A673 (cell line): ENCODE results near the gene HOXD3.

Source experiments
- CTCF ChIP-seq: fragments of 300-800, 200-600 bp; sonication (generic); conservative IDR thresholded peaks from 2 replicates; pipeline ENCODE4 v1.5.1; 2017; ENCODE audit warnings: low read depth, mild to moderate bottlenecking, antibody characterized with exemption, low read length, moderate library complexity, mixed read lengths
- EZH2 ChIP-seq: fragments of 200-600 bp; sonication (generic); IDR thresholded peaks from 2 replicates; pipeline ENCODE4 v1.6.1; 2017; ENCODE audit warnings: borderline replicate concordance, low read depth, mild to moderate bottlenecking, mixed read lengths, antibody characterized with exemption, low read length; ENCODE audit not compliant: poor library complexity, severe bottlenecking

- TF ChIP-seq CTCF (no peak), EZH2 (no peak)
Observed at GRCh38 chr2:176112375-176113302, 44.5 kb upstream of the HOXD3 start.
